Activated T-cell treated with anti-CD3 and anti-CD28 coated beads, Interleukin-2, amount 50 U/mL, for 1 hour (primary cell): ENCODE data around the gene SMURF1.
"Not testable (repeated sequence)": the region's sequence is repeated elsewhere in the genome, so short reads cannot be mapped to it uniquely, and the experiment has no call there.

Experiments used
- DNase-seq: peaks from one replicate; pipeline ENCODE4 v3.0.0-alpha.2; 2020

The SMURF1 gene

DNA sequence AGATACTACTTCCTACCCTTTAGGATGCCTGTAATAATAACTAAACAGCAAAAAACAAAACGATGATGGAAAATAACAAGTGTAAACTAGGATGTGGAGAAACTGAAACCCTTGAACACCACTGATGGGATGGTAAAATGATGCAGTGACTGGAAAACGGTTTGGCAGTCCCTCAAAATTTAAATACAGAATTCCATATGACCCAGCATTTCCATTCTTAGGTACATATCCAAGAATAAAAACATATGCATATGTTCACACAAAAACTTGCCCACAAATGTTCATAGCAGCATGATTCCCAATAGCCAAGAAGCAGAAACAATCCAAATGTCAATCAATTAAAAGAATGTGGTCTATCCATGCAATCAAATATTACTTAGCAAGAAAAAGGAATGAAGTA is 25.8 kb downstream of the SMURF1 start:
- DNase-seq: no peak

DNA sequence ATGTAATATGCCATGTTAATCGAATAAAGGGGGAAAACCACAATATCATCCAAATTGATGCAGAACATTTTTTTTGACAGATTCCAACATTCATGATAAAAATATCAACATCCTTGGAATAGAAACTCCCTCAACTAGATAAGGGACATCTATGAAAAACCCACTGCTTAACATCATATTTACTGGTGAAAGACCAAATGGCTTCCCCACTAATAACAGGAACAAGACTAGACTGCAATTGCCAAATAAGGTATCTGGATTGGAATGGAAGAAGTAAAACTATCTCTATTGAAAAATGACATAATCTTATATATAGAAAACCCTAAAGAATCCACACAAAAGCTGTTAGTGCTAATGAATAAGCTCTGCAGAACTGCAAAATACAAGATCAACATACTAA is 27.8 kb downstream of the SMURF1 start:
- no peak for DNase-seq

DNA sequence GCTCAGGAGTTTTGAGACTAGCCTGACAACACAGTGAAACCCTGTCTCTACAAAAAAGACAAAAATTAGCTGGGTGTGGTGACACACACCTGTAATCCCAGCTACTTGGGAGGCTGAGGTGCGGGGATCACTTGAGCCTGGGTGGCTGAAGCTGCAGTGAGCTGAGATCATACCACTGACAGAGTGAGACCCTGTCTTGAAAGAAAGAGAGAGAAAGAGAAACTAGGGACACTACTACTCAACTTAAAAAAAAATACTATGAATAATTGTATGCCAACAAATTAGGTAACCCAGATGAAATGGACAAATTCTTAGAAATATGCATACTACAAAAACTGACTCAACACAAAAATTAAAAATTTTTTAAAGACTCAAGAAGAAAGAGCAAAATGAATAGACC is 28.5 kb downstream of the SMURF1 start:
- no peak for DNase-seq

DNA sequence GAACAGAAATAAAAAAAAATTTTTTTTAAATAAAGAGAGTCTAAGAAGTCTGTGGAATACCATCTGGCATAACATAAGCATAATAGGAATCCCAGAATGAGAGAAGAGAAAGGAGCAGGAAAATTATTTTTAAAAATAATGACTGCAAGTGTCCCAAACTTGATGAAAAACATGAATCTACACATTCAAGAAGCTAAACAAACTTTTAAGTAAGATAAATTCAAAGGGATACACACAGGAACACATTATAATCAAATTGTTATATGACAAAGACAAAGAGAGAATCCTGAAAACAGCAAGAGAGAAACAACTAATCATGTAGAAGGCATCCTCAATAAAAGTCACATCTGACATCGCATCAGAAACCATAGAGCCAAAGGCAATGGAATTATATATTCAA is 30.9 kb downstream of the SMURF1 start:
- no peak for DNase-seq

DNA sequence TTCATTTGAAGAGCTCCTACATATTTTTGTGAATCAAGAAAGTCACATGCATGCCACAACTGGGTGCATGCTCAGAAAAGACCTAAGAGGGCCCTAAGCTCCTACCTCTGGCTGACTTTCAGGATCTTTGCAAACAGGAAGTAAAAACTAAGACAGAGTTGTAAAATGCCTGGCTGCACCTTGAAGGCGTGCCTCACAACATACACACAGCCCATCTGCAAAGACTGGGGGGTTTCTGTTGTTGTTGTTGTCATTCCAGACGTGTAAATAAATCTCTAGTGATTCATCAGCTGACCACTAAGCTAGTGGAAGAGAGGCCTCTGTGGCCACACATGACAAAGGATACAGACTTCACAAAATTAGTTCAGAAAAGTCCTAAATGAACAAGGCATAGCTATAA is 31.8 kb downstream of the SMURF1 start:
- no peak for DNase-seq

DNA sequence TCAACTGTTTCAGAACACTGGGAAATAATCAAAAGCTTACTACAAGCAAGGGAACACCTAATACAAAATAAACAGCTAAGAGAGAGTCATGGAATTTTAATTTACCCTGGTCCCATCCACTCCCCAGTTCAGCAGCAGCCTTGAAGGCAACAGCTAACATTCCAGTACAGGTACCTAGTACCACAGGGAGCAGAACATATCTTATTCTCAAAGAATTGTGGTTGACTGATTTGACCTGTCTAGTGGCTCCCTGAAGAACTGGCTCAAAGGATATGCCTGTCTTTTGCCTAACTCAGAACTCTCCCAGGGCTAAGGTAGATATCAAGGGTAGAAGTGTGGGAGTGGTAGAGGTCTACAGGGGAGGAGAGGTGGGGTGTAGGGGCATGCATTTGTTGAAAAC is 32.3 kb downstream of the SMURF1 start:
- DNase-seq: no peak

DNA sequence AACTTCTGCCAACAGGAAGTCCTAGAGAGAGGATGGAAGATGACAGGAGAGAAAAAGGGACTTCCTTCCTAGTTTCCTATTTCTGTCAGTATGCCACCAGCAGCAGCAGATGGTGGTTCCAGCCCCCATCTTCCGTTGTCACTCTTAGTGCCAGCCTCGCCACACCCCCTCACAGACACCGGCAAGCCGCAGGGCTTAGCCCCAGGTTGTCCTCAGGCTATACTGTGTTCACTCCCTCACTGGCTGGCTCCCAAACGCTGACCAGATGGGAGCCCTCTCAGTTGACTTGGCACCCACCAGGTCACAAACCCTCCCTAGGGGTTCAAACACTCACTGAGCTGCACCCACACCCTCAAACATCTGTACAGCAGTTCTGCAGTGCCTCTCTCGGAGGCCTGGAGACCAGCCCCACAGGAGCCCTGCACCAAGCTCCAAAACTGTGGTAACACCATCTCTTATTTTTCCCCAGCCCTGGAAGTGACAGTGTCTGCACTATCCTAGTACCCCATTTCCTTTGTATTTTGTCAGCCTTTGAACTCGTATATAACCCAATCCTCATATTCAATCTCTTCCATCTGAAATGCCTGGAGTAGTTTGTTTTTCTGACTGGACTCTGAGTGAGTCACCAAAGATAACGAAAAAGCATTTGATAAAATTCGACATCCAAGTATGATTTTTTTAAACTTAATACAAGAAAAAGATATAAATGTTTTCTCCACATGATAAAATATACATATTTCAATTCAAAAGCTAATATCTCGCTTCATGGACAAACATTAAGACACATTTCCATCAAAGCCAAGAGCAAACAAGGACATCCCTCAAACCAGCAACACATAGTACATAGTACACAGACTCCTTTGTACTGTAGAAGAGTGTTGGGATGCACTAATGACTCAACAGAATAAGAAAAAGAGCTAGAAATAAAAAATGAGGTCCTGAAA is 34.5 kb downstream of the SMURF1 start:
- DNase-seq: no peak

DNA sequence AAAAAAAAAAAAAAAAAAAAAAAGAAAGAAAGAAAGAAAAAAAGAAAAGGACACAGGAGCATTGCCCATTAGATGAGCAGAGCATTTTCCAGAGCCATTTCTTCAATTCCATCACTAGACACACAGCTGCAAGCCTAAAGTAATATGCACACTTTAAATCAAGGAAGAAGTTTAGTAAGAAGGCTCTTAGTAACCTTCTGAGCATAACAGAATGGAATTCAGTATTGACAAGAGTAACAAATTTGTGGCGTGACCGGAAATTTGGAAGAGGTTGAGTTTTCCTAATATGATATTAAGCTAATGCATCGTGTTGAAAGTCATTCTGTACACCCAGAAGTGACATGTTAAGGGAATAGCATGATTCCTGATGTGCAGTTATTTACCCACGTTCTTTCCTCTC is 35.3 kb downstream of the SMURF1 start:
- no peak for DNase-seq

DNA sequence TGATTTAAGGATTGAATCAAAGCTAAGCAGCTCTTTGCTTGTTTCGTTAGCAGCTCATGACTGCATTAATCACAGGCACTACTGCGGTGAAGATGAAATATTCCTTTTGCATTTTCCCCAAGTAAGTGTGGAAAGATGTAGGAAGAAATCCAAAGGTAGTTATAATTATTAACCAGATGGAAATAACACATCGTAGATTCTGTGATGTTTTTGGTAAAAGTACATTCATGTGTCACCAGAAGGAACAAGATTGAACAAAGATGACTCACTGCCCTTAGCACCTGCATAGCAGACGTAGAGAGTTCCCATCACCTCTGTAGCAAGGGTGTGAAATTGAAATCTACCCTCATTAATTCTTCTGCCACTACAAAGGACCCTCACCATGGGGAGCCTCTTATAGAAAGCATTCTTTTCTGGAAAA is 37.1 kb downstream of the SMURF1 start:
- no peak for DNase-seq

DNA sequence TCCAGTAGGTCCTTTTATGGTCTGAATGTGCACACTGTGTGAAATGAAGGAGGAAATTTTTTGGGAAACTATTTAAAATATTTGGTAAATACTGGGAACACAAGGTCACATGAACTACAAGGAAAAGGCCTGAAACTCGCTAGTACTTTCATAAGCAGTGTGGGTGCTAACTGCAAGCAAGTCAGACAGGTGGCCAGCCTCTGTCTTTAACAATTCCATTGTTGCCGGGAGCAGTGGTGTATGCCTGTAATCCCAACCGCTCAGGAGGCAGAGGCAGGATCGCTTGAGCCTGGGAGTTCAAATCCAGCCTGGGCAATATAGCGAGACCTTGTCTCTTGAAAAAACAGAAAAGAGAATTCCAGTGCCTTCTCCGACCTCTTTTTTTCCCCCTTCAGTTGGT is 37.5 kb downstream of the SMURF1 start:
- no peak for DNase-seq

DNA sequence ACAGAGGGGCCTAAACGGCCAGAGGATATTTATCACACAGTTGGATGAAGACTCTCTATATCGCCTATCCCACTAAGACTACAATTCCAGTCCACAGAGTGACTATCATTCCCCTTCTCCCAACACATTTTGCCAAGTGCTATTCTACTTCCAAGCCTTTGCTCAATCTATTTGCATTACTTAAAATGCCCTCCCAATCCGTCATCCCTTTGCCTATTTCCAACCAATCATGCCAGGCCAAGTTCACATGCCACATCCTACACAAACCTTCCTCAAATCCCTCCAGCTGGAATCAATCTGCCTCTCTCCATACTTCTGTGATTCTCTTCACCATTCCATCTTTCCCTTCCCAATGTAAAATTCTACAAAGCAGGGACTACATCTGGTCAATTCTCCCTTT is 38.2 kb downstream of the SMURF1 start:
- DNase-seq: no peak

DNA sequence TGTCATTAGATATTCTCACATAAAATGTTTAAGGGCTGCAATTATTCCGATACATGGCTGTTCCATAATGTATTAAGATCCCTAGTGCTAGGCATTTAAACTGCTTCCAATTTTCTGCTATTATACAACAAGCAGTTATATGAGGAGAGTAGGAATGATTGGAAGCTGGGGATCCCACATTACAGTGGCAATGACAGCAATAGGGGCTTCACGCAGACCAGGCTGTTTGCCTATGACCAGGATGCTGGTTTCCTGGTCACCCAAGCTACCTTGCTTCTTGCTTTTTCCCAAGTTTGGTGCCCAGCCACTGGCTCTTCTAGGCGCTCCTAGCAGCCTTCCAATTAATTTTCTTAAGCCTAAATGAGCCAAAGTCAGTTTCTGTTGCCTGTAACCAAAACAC is 39.3 kb downstream of the SMURF1 start:
- no peak for DNase-seq

DNA sequence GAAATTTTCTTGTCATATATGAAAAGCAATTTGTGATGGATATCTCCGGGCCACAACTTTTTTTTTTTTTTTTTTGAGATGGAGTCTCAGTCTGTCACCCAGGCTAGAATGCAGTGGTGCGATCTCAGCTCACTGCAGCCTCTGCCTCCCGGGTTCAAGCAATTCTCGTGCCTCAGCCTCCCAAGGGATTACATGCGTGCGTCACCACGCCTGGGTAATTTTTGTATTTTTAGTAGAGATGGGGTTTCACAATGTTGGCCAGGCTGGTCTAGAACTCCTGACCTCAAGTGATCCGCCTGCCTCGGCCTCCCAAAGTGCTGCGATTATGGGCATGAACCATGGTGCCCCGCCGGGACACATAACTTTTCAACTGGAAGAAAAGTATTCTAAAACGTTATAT is 40.1 kb downstream of the SMURF1 start:
- DNase-seq: not testable (repeated sequence)

DNA sequence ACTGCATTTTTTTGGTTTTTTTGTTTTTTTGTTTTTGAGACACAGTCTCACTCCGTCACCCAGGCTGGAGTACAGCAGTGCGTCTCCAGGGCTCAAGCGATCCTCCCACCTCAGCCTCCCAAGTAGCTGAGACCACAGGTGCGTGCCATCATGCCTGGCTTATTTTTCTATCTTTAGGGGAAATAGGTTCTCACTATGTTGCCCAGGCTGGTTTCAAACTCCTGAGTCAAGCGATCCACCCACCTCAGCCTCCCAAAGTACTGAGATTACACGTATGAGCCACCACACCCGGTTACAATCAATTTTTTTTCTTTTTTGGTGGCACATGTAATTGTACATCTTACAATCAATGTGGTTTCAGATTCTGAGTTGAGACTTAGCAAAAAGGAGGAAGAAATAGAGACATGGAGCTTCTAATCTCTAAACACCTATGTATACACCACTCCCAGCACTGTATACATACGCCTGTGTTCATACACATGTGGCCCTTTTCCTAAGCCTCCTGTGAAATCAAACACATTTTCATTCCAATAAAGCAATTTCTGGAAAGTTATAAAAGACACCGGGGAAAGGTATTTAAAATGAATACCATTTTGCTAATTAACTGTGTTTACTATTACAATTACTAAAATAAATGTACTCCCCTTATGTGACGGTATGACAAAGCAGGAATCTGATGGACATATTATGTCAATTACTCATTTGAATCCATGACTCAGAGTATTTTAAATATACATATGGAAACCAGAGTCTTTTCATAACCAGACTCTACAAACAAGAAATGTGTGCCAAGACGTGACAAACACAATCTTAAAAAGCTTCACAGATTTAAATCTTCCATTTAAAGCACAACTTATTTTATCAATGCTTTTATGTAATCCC is 40.9 kb downstream of the SMURF1 start:
- DNase-seq: no peak

DNA sequence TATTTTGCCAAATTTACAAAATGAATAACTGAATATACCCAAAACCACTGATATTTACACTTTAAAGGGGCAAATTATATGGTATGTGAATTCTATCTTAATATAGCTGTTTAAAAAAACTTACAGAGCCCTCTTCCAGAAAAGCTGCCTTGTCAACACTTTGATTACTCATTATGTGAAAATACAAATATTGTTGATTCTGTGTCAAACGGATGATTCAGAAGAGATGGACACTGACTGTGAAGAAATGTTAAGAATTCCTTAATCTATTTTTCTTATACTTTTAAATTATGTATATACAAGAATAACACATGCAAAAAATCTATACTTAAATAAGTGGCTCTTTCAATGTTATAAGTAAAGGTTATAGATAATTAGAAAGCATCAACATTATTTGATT is 41.5 kb downstream of the SMURF1 start:
- no peak for DNase-seq

DNA sequence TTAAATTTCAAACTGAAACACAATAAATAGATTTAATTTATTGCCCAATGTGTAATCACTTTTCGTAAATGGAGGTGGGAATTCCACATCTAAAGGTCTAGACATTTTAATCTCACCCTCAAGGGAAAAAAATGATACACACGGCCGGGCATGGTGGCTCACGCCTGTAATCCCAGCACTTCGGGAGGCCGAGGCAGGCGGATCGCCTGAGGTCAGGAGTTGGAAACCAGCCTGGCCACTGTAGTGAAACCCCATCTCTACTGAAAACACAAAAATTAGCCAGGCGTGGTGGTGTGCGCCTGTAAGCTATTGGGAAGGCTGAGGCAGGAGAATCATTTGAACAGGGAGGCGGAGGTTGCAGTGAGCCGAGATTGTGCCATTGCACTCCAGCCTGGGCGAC is 42.4 kb downstream of the SMURF1 start:
- not testable (repeated sequence) for DNase-seq

DNA sequence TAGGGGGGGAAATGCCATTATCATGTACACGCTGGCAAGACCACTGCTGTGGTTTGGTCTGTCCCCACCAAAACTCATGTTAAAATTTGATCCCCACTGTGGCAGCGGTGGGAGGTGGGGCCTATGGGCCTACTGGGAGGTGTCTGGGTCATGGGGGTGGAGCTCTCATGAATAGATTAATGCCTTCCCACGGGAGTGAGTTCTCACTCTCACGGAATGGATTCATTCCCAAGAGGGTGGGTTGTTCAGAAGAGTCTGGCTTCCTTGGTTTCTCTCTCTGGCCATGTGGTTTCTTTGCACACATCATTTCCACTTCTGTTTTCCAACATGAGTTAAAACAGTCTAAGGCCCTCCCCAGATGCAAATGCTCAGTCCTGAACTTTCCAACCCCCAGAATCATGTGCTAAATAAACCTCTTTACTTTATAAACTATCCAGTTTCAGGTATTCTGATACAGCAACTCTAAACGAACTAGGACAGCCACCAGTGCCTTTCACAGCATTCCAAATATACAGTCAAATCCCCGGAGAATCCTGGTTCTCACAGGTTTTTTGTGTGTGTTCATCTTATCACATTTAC is 44.3 kb downstream of the SMURF1 start:
- DNase-seq: no peak

DNA sequence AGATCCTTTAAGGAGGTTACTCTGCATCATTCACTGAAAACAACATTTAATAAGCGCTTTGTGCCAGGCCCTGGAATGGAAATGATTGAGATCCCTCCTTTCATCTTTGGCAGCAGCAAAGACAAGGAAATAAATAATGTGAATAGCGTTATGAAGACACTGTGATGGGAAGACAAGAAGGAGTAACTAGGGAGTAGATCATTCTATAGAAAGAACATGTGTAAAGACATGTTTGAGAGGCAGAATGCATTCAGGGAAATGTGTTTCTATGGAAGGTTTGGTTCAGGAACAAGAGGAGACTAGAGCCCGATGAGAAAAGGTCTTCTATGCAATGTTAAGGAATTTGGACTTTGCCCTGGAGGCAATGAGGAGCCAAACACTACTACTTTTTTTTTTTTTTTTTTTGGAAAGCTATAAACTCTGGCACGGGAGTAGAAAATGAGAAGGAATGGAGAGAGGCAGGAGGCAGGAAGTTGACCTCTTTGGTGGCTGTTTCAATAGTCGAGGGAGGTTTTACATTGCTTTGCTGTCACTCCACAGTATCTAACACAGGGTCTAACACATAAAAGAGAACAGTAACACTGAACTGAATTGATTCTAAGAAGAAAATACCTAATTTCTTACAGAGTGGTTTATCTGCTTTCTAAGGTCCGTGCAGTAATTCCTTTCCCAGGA is 44.9 kb downstream of the SMURF1 start:
- no peak for DNase-seq

DNA sequence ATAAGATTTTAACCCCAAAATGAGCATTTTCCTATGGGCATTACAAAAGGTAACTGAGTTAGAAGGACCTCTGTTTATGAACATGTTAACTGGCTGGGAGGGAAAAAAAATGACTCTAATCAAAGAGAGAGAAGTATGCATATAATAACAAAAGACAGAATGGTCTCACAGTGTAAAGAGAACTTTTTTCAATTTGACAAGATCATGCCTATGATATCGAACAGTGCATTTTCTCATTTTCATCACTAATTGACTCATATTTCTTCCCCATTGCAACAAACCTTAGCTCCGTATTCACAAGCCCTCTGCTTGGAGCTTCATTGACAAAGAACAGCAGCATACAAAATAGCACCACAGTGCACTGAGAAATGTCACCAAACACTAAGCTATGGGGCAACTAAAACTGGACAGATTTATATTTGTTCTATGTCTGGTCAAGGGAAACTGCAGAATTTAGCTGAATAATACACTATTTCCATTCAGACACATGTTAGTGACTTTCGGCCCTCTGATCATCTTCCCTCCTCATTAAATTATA is 45.6 kb downstream of the SMURF1 start:
- no peak for DNase-seq

DNA sequence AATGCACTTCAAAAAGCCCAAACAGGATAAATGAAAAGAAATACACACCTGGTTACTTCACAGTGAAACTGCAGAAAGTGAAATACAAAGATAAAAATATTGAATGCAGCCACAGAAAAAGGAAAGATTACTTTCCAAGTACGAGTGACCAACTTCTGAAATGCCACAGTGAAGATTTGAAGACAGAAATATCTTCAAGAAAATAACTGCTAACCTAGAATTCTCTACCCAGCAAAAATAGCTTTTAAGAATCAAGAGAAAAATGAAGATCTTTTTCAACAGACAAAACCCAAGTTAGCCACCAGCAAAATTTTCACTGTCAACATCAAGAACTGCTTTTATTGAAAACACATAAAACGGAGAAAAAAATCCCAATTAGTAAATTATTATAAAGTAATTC is 46.2 kb downstream of the SMURF1 start:
- DNase-seq: no peak

DNA sequence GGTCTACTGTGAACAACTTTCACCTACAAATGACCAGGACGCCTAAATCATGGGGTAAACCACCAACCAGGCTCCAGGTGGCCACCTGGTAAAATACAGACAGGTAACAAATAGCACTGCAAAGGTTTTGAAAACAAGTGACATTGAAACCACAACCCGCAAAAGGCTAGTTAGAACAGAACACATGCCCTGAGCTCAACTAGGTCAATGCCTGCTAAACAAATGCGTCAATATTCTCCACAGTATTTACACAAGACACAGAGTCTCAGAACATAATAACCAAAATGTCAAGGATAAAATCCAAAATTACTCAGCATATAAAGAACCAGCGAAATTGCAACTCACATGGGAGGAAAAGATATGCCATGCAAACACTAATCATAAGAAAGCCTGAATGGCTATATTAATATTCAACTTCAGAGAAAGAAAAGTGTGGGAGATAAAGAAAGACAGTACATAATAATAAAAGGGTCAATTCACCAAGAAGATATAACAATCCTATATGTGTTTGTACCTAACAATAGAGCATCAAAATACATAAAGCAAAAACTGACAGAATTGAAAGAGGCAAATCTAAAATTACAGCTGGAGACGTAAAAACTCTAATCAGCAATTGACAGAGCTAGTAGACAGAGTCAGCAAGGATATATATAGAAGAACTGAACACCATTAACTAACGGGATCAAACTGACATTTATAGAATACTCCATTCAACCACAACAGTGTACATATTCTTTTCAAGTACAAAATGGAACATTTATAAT is 47.6 kb downstream of the SMURF1 start:
- no peak for DNase-seq

DNA sequence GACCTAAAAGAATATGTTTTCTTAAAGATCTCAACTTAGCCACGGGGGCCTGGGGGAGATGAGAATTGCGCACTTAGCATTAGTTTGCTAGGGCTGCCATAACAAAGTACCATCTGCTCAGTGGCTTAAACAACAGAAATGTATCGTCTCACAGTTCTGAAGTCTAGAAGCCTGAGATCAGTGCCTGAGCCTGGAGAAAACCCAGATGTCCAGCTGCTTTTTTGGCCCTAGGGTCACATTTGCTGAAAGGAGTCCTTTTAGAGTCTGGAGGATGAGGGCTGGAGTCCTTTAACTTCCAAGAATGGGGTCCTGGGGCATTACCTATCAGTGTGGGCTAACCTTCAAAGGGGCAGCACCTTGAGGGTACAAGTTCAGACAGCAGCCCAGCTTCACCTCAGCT is 48.2 kb downstream of the SMURF1 start:
- no peak for DNase-seq
